HG03108 (cell line): ENCODE results near the gene HSP90AA1.
"Not testable (repeated sequence)": the region's sequence is repeated elsewhere in the genome, so short reads cannot be mapped to it uniquely, and the experiment has no call there.

Source experiments
- ATAC-seq: cut with Tn5 transposase; IDR thresholded peaks from one replicate; pipeline ENCODE4 v1.9.1; 2021; ENCODE audit warnings: moderate library complexity; ENCODE audit not compliant: unreplicated experiment

The HSP90AA1 gene

GRCh38 chr14:102074415-102074964, 12.4 kb downstream of the HSP90AA1 start:
- ATAC-seq, result no peak

- no peak for ATAC-seq
These were observed 15.4 kb downstream of the HSP90AA1 start for GRCh38 chr14:102071283-102071998.

GRCh38 chr14:102066041-102066451, 20.8 kb downstream of the HSP90AA1 start:
- no peak for ATAC-seq

- ATAC-seq, result not testable (repeated sequence)
These were observed 22.3 kb downstream of the HSP90AA1 start for GRCh38 chr14:102064590-102064989.

GRCh38 chr14:102063808-102064429, 22.9 kb downstream of the HSP90AA1 start:
- no peak for ATAC-seq

GRCh38 chr14:102063109-102063807, 23.6 kb downstream of the HSP90AA1 start:
- no peak for ATAC-seq

GRCh38 chr14:102058961-102059360, 27.9 kb downstream of the HSP90AA1 start:
- ATAC-seq, result no peak

GRCh38 chr14:102058146-102058545, 28.7 kb downstream of the HSP90AA1 start:
- ATAC-seq, result no peak

GRCh38 chr14:102057480-102058114, 29.2 kb downstream of the HSP90AA1 start:
- no peak for ATAC-seq

GRCh38 chr14:102056694-102057442, 30.0 kb downstream of the HSP90AA1 start:
- no peak for ATAC-seq

GRCh38 chr14:102055181-102055901, 31.5 kb downstream of the HSP90AA1 start:
- no peak for ATAC-seq

GRCh38 chr14:102052522-102052921, 34.3 kb downstream of the HSP90AA1 start:
- no peak for ATAC-seq

GRCh38 chr14:102050625-102051024, 36.2 kb downstream of the HSP90AA1 start:
- ATAC-seq, result no peak

- no peak for ATAC-seq
These were observed 36.8 kb downstream of the HSP90AA1 start for GRCh38 chr14:102050026-102050405.

GRCh38 chr14:102049258-102050025, 37.4 kb downstream of the HSP90AA1 start:
- ATAC-seq, result no peak

- ATAC-seq, result no peak
These were observed 38.9 kb downstream of the HSP90AA1 start for GRCh38 chr14:102047808-102048540.

- ATAC-seq, result no peak
These were observed 40.2 kb downstream of the HSP90AA1 start for GRCh38 chr14:102046337-102047278.
